ENCODE measurements around the gene PTGDS.

- TF ChIP-seq CTCF (IDR thresholded peaks at IDR 0.05): no peak
- no peak for TF ChIP-seq EP300 (IDR thresholded peaks at IDR 0.05)
- TF ChIP-seq POLR2A (IDR thresholded peaks at IDR 0.05): no peak
- no peak for TF ChIP-seq POLR2AphosphoS5 (IDR thresholded peaks at IDR 0.05)
These were observed 52.7 kb downstream of the PTGDS start for GRCh38 chr9:137030006-137030405.

Data from suprapubic skin (tissue), 4 donors.